ENCODE measurements around the gene FNBP1.

The FNBP1 gene

GRCh38 chr9:129875181-129875611, 167.8 kb downstream of the FNBP1 start:
- DNase-seq (ENCODE audit: low read depth) = no peak

GRCh38 chr9:129874261-129875101, 168.5 kb downstream of the FNBP1 start:
- no peak for DNase-seq (ENCODE audit: low read depth)

- no peak for DNase-seq (ENCODE audit: low read depth)
Measured at GRCh38 chr9:129873563-129874190, 169.3 kb downstream of the FNBP1 start.

GRCh38 chr9:129871046-129871445, 171.9 kb downstream of the FNBP1 start:
- DNase-seq (ENCODE audit: low read depth) = no peak

DNA sequence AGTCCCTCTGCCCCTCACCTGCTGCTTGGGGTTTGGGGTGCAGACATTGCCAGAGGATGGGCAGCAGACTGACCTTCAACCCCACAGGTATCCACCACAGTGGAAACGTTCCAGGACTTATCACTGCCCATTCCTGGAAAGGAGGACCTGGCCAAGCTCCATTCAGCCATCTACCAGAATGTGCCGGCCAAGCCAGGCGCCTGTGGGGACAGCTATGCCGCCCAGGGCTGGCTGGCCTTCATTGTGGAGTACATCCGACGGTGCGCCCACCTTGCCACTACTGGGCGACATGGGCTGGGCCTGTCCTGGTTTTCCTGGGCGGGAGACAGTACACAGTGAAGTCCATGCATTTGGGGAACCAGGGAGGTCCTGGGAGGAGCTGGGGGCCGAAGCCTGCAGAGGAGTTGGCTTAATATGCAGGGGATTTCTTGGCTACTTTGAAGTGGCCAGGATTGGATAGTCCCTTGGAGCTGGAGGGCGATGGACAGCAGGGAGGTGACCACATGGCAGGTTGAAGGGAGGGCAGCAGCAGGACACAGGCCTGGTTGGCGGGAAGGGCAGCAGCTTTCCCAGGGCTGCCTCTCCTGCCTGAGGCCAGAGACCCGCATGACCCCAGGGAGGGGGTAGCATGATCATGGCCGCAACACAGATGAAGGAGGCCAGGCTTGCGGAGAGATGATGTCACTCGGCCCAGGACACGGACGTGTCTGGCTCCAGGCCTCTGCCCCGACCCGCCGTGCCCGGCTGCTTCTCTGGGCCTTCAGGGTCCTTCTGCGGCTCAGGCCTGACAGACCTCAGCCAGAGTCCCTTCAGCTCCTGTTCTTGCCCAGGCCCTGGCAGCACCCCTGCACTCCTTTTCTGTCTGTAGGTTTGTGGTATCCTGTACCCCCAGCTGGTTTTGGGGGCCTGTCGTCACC, 173.1 kb downstream of the FNBP1 start:
- DNase-seq (ENCODE audit: low read depth) = no peak

- DNase-seq (ENCODE audit: low read depth) = peak; percentile 86
Measured at GRCh38 chr9:129868872-129869486, 174.0 kb downstream of the FNBP1 start.

- no peak for DNase-seq (ENCODE audit: low read depth)
Measured at GRCh38 chr9:129868023-129868871, 174.7 kb downstream of the FNBP1 start.

- DNase-seq (ENCODE audit: low read depth) = no peak
Measured at GRCh38 chr9:129867136-129868022, 175.6 kb downstream of the FNBP1 start.

GRCh38 chr9:129866394-129867135, 176.4 kb downstream of the FNBP1 start:
- DNase-seq (ENCODE audit: low read depth) = no peak

GRCh38 chr9:129865668-129866320, 177.2 kb downstream of the FNBP1 start:
- no peak for DNase-seq (ENCODE audit: low read depth)

DNA sequence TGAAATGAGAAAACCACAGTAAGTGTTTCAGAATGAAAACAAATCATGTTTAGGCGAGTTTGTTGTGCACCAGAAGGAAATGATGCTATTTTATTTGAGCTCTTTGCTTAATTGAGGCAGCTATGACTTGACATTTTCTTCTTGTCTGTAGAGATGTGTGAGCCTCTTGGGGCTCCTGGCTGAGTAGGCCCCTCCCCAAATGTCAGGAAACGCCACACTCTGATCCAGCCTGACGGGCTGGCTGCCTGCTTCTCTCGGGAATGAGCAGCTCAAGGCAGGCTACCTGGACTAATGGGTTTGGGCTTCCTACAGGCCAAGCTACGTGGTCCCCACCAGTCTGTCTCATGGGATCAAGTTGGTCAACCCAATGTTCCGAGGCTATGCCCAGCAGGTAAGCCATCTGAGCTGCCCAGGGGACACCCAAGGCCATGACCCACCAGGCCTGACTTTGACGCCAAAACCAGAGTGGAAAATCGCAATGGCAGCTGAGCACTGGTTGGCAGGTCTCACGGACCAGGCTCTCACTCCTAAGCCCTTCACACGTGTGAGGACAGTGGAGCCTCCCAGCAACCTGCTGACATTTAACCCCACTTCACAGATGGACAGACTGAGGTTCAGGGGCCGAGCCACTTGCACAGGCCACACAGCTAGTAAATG, 177.9 kb downstream of the FNBP1 start:
- no peak for DNase-seq (ENCODE audit: low read depth)

GRCh38 chr9:129863059-129863690, 179.8 kb downstream of the FNBP1 start:
- peak; percentile 63 for DNase-seq (ENCODE audit: low read depth)

DNA sequence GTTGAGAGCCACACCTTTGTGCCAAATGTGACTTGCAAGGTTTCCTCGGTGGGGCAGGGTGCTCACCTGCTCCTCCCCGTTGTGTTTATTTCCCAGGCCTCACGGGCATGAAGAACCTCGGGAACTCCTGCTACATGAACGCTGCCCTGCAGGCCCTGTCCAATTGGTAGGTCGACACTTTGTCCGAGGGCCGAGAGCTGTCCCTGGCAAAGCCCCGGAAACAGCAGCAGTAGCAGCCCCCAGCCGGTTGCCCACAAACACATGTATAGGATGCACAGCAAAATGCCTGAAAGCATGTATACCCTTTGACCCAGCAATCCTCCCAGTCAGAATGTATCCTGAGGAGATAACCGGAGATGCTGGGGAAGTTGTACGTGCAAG, 181.6 kb downstream of the FNBP1 start:
- no peak for DNase-seq (ENCODE audit: low read depth)

GRCh38 chr9:129860653-129861446, 182.1 kb downstream of the FNBP1 start:
- no peak for DNase-seq (ENCODE audit: low read depth)

DNA sequence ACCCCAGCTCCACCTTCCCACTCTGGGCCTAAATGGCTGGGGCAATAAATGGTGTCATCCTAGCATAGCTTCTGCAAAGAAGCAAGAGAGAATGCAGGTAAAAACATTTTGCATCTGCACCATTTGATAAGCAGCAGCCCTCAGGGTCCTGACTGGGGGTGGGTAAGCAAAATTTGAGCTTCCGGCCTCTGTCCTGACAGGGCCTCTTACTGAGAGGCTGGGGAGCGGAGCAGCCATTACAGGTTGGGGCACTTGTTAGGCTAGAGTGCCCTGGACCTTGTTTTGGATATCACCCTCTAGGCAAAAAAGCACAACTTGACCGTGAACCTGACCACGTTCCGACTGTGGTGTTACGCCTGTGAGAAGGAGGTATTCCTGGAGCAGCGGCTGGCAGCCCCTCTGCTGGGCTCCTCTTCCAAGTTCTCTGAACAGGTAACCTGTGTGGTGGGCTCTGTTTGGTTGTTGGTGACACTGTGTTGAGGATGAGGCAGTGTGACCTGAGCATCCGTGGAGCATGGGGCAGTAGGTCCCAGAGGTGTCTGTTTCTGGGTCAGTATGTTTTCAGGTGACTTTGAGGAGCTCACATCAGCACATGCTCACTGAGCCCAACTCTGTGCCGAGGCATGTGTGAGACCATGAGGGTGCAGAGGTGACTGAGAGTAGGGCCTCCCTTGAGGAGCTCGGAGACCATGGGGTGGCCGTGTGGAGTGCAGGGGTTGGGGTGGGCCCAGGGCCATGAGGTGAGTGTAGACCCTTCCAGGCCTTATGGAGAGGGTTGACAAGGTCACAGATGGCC, 184.6 kb downstream of the FNBP1 start:
- DNase-seq (ENCODE audit: low read depth) = no peak

GRCh38 chr9:129857207-129857606, 185.8 kb downstream of the FNBP1 start:
- DNase-seq (ENCODE audit: low read depth) = no peak

Data from activated gamma-delta T cell treated with anti-CD3 and anti-CD28 coated beads, Interleukin-2, amount 50 U/mL, for 16 hours (primary cell).